Stimulated activated CD4-positive, alpha-beta T cell treated with anti-CD3 and anti-CD28 coated beads, TNF-alpha, amount 100 ng/mL, for 1 hour (primary cell): ENCODE results near the gene CACNA1S.

Experiments
- DNase-seq, 3 donors: peaks; one replicate each; pipeline ENCODE4 v3.0.0-alpha.2; 2020; ENCODE audit warnings: low read depth in 3 of 3, low spot score in 1 of 3

The CACNA1S gene

DNA sequence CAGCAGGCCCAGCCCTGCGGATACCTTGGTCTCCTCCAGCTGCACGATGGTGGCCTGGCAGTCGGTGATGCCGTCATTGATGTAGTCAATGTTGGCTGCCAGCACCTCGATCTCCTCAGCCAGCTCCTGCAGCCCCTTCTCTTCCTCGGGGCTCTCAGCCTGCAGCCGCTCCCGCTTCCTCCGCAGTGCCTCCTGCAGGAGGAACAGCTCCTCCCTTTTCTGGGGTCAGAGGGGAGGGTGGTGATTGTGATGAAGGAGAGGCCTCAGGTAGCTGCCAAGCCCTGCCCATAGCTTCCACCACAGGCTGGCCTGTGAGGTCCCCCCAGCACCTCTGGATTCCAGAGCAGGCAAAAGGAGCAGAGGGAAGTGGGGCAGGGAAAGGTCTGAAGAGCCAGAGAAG lies 122.1 kb downstream of the CACNA1S start:
- DNase-seq, result no peak
